ENCODE data around the gene AGAP1. TPM values are rescaled to one million over a fixed set of nuclear protein-coding genes. Genes with fewer than 3 reads are reported as not detected.

The AGAP1 gene
- total RNA-seq, 4 donors from 2014 or later: 23.4 to 46.5 (median 29.3) TPM

- Histone ChIP-seq H3K27ac (no peak overlapping the region), H3K9me3 (no peaks in the 10 kb centered on the region), H3K36me3 (no peaks in the 10 kb centered on the region), H3K27me3 (peaks cover 35% of the 10 kb centered on the region), H3K4me1 (peaks cover 18 to 32% of the 10 kb centered on the region in 2 donors), H3K4me3 (replicated peaks in 1 of 3) (no peak overlapping the region)
- intact Hi-C loops (cut with DNase I): no loop called here
- DNase-seq: no peak
- no peak for TF ChIP-seq CTCF (IDR thresholded peaks at IDR 0.05)
- no peak for TF ChIP-seq POLR2A (IDR thresholded peaks at IDR 0.05)
- WGBS, 2 donors: 69 to 76% methylated on average over 5 to 7 of the region's 12 CpGs
These were observed 667.7 kb downstream of the AGAP1 start for GRCh38 chr2:236161531-236161930.

- Histone ChIP-seq H3K4me3 (replicated peaks in 1 of 3) (no peak overlapping the region), H3K36me3 (no peaks in the 10 kb centered on the region), H3K9me3 (no peaks in the 10 kb centered on the region), H3K27me3 (peaks cover 39% of the 10 kb centered on the region), H3K27ac (no peak overlapping the region), H3K4me1 (peaks cover 25 to 39% of the 10 kb centered on the region in 2 donors)
- 42 to 46% methylated on average over 15 to 16 of the region's 16 CpGs for WGBS, 2 donors
- TF ChIP-seq CTCF (IDR thresholded peaks at IDR 0.05) (no peak), POLR2A (IDR thresholded peaks at IDR 0.05) (no peak)
- no peak for DNase-seq
- intact Hi-C loops (cut with DNase I): no loop called here
These were observed 668.4 kb downstream of the AGAP1 start for GRCh38 chr2:236162031-236162845.

DNA sequence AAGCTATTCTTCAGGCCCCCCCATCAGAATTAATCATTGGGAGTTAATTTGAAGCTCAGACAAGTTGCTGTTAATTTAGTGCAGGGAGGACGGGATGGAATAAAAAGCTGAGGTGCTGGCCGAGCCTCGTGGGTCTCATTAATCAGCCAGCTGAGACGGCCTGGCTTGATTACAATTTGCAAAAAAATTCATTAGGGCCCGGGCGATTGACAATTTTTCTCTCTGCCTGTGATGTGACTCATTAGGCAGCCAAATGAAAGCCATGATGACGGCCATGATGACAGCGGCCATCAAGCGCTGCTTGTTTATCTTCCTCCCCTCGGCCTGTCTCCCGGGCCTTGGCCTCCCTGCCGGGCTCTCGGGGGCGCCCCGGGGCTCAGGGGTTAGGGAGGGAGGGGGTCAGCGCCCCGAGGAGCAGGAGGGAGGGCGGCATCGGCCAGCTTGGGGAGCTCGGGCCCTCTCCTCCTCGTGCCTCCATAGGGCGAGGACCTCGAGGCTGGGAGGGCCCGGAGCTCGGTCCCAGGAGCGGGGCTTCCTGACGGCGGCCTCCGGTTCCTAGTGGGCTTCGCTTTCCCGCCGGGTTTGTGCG lies 669.1 kb downstream of the AGAP1 start:
- 16 to 19% methylated on average over 15 to 20 of the region's 33 CpGs for WGBS, 2 donors
- TF ChIP-seq CTCF (IDR thresholded peaks at IDR 0.05) (no peak), POLR2A (IDR thresholded peaks at IDR 0.05) (no peak)
- DNase-seq: no peak
- H3K4me3 ChIP-seq (replicated peaks in 1 of 3): no peak overlapping the region
- H3K36me3 ChIP-seq: no peaks in the 10 kb centered on the region
- intact Hi-C loops (cut with DNase I): no loop called here
- peaks cover 46% of the 10 kb centered on the region for H3K27me3 ChIP-seq
- no peak overlapping the region for H3K27ac ChIP-seq
- no peaks in the 10 kb centered on the region for H3K9me3 ChIP-seq
- H3K4me1 ChIP-seq: peaks cover 26 to 47% of the 10 kb centered on the region in 2 donors

GRCh38 chr2:236163471-236164200 lies 669.8 kb downstream of the AGAP1 start:
- H3K4me3 ChIP-seq (replicated peaks in 1 of 3): peak overlapping the region in 1 of 3 donors; percentile 15
- peaks cover 53% of the 10 kb centered on the region for H3K27me3 ChIP-seq
- no peaks in the 10 kb centered on the region for H3K9me3 ChIP-seq
- DNase-seq: no peak
- H3K27ac ChIP-seq: no peak overlapping the region
- intact Hi-C loops (cut with DNase I): no loop called here
- no peaks in the 10 kb centered on the region for H3K36me3 ChIP-seq
- H3K4me1 ChIP-seq: peaks cover 26 to 53% of the 10 kb centered on the region in 2 donors
- 2 to 3% methylated on average over 12 to 37 of the region's 59 CpGs for WGBS, 2 donors
- TF ChIP-seq POLR2A (IDR thresholded peaks at IDR 0.05) (no peak), CTCF (IDR thresholded peaks at IDR 0.05) (no peak)

All from thyroid gland (tissue), 4 donors.